ENCODE data around the gene LYZL6.

Gene LYZL6

GRCh38 chr17:35981908-35982330 is 38.4 kb upstream of the LYZL6 start:
- ChIA-PET POLR2A (ENCODE audit: low non-redundant PET) (no interaction called here), CTCF (interaction anchor here (0.6 kb wide), 4 partner anchors 220 to 1835 kb away, joined by 3 to 4 read pairs (median 3); no protein-coding TSS in a partner anchor)
- H3K27ac ChIP-seq, result no peak overlapping the region
- no peak for DNase-seq (ENCODE audit: low spot score)
- TF ChIP-seq CTCF (conservative IDR thresholded peaks at IDR 0.05; ENCODE audit: low read depth), result no peak

- ChIA-PET POLR2A (ENCODE audit: low non-redundant PET) (no interaction called here), CTCF (interaction anchor here (0.6 kb wide), 2 partner anchors 358 to 1810 kb away, joined by 3 read pairs; no protein-coding TSS in a partner anchor)
- no peak within 1 kb of the TSS for H3K27ac ChIP-seq
- DNase-seq (ENCODE audit: low spot score), result no peak
- no peak for TF ChIP-seq CTCF (conservative IDR thresholded peaks at IDR 0.05; ENCODE audit: low read depth)
Observed at GRCh38 chr17:35981246-35981645, 37.7 kb upstream of the LYZL6 start, which contains the start of gene CCL16. CCL16 (minus strand) TSS chr17:35981497; CDS start chr17:35981420, 77 bp downstream.

GRCh38 chr17:35978346-35978745 is 34.8 kb upstream of the LYZL6 start:
- ChIA-PET CTCF (no interaction called here), POLR2A (ENCODE audit: low non-redundant PET) (no interaction called here)
- no peak for TF ChIP-seq CTCF (conservative IDR thresholded peaks at IDR 0.05; ENCODE audit: low read depth)
- no peak for DNase-seq (ENCODE audit: low spot score)
- H3K27ac ChIP-seq, result no peak overlapping the region

- H3K27ac ChIP-seq, result no peak overlapping the region
- POLR2A ChIA-PET (ENCODE audit: low non-redundant PET), result no interaction called here
- no peak for DNase-seq (ENCODE audit: low spot score)
- TF ChIP-seq CTCF (conservative IDR thresholded peaks at IDR 0.05; ENCODE audit: low read depth), result no peak
- CTCF ChIA-PET, result interaction anchor here (0.6 kb wide), 2 partner anchors 18 to 169 kb away, joined by 3 read pairs; no protein-coding TSS in a partner anchor
Observed at GRCh38 chr17:35977509-35977908, 34.0 kb upstream of the LYZL6 start.

GRCh38 chr17:35973333-35974260 is 30.1 kb upstream of the LYZL6 start:
- no peak for TF ChIP-seq CTCF (conservative IDR thresholded peaks at IDR 0.05; ENCODE audit: low read depth)
- DNase-seq (ENCODE audit: low spot score), result peak; percentile 49
- ChIA-PET CTCF (interaction anchor here (8.0 kb wide), 1 partner anchor 176 kb away, joined by 72 read pairs; no protein-coding TSS in a partner anchor), POLR2A (ENCODE audit: low non-redundant PET) (no interaction called here)
- peak overlapping the region; percentile 28; the same call in 1 of the 2 replicates for H3K27ac ChIP-seq

- POLR2A ChIA-PET (ENCODE audit: low non-redundant PET), result no interaction called here
- H3K27ac ChIP-seq, result no peak overlapping the region
- TF ChIP-seq CTCF (conservative IDR thresholded peaks at IDR 0.05; ENCODE audit: low read depth), result no peak
- DNase-seq (ENCODE audit: low spot score), result no peak
- CTCF ChIA-PET, result interaction anchor here (8.0 kb wide), 1 partner anchor 176 kb away, joined by 72 read pairs; no protein-coding TSS in a partner anchor
Observed at GRCh38 chr17:35972945-35973332, 29.4 kb upstream of the LYZL6 start.

Measured in RWPE1 (cell line).